ENCODE measurements around the gene PDZRN3.

The PDZRN3 gene

GRCh38 chr3:73511571-73512525 is 112.9 kb downstream of the PDZRN3 start:
- DNase-seq = no peak

- no peak for DNase-seq
Measured at GRCh38 chr3:73510784-73511183, 114.0 kb downstream of the PDZRN3 start.

- DNase-seq = no peak
Measured at GRCh38 chr3:73510334-73510733, 114.4 kb downstream of the PDZRN3 start.

- DNase-seq = no peak
Measured at GRCh38 chr3:73509816-73510215, 114.9 kb downstream of the PDZRN3 start.

- no peak for DNase-seq
Measured at GRCh38 chr3:73509066-73509465, 115.7 kb downstream of the PDZRN3 start.

- peak in 1 of 2 donors; percentile 14 for DNase-seq
Measured at GRCh38 chr3:73508330-73508954, 116.3 kb downstream of the PDZRN3 start.

GRCh38 chr3:73504852-73505251 is 119.9 kb downstream of the PDZRN3 start:
- no peak for DNase-seq

GRCh38 chr3:73504239-73504638 is 120.5 kb downstream of the PDZRN3 start:
- no peak for DNase-seq

DNA sequence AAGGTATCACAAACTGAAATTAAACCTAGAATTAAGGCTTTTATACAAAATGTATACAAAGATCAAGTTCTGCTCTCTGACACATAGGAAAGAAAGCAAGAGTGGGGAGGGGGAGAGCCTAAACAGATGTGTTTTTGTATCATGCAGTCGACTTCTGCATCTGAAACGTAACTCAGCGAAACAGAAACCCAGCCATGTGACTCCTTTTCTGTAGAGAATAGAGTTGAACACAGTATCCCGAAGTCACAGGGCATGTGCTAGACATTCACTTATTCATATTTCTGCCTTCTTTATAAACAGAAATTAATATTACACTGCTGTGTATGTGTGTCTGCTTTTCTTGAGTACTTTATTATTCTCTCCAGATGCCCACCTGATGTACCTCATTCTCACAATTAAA is 121.0 kb downstream of the PDZRN3 start:
- DNase-seq = no peak

DNA sequence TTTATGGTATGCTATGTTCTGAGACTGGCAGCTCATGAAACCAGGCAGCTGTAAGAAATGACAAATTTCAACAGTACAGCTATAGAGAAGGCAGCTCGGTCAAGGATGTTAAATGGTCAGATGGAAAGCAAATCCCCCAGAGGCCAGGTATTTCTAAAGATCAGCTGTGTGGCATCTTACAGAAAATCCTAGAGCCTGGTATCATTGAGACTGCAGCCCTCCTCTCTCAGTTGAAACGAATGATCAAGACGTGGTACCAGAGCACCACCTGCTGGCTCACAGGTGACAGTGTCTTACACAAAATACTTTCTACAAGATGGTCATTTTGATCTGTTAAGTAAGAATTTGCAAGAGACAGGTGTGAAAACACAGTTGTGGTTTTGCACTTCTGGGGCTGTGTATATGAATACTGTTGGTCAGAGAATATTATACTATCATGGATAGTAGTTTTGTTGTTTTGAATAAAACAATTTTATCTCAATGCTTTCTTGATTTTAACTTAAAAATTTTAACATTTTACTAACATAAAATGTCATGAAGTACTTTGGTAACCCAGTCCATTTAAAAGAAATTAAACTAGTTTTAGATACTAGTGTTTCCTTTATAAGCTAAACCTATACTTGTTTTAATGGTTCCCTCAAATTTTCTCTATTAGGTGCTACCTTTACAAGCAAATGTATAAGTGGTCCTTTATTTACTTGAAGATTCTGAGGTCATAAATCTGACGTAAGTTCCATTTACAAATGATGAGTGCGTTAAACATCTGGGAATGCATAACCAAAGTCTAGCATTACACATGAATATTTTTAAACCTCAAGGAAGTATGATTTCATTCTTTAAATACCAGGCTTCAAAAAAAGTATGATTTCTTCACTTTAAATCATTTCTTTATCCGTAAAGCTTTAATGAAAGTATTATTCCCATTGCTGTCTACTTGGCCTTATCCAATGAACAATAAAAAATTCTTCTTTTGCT is 121.8 kb downstream of the PDZRN3 start:
- peak; percentile 40 to 43 for DNase-seq

- no peak for DNase-seq
Measured at GRCh38 chr3:73500321-73500720, 124.4 kb downstream of the PDZRN3 start.

- DNase-seq = no peak
Measured at GRCh38 chr3:73499787-73500186, 125.0 kb downstream of the PDZRN3 start.

DNA sequence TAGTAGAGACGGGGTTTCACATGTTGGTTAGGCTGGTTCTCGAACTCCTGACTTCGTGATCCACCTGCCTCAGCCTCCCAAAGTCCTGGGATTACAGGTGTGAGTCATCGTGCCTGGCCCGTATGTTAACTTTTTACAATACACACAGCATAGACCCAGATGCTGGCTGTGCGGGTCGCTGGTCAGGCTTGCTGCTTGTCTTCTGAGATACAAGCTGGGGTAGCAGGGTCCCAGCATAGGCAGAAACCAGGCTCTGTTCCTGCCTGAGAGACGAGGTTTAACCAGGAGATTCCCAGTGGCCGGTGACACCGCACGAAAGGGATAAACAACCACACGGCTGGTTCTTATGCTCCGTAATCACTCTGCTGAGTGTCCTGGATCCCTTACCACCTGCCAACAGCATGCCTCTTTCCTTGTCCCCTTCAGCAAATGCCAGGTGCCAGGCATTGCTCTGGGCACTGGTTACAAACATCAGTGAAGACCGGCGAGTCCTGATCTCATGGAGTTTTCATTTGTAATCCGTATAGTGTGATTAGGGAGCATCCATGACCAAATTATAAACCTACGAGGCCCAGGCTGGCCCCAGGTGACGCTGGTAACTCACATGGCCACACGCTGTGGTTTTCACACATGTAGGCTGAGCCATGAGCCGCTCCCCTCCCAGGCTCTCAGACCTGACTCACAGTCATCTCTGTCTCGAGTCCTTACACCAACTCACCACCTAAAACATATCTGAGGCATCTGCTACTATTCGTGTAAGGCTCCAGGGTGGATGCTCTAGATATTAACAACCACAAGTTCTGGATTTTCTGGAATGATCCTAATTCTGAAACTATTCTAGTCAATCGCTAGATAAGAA is 125.7 kb downstream of the PDZRN3 start:
- no peak for DNase-seq

- no peak for DNase-seq
Measured at GRCh38 chr3:73497646-73498406, 126.9 kb downstream of the PDZRN3 start.

GRCh38 chr3:73493543-73494308 is 131.0 kb downstream of the PDZRN3 start:
- DNase-seq = no peak

- DNase-seq = no peak
Measured at GRCh38 chr3:73492186-73492585, 132.6 kb downstream of the PDZRN3 start.

- DNase-seq = no peak
Measured at GRCh38 chr3:73491287-73491662, 133.5 kb downstream of the PDZRN3 start.

DNA sequence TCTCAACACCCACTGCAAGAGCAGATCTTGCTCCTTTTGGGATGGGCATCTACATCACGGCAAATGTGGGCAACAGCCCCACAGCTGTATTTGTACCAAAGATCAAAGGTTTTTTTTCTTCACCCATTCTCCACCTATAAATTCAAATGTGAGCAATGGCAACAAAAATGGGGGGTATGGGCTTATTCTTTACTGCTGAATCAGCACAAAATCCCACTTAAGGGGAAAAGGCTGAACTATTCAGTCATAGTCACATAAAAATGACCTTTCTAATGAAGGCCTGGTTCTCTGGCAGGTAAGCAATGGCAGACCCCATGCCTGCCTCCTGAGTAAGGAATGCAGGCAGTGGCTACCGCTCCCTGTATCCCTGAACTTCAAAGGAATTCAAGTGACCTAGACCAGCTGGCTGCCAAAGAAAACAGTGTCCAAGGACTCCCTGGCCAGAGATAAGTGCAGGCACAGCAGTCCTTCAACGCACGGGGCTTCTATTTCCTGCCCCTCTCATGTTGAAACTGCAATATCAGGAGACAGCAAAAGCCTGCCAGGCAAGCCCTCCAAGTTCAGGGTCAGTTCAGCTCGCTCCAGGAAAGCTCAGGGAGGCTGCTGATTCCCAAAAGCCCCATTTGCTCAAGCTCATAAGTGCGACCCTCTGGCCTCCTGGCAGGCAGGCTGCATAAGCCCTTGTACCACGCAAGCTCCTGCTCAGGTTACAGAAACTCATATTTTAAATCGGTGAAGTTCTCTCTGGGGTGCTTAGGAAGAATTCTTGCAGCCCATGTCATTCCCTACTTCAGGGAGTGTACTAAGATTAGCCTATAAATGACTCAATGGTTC is 134.1 kb downstream of the PDZRN3 start:
- DNase-seq = no peak

DNA sequence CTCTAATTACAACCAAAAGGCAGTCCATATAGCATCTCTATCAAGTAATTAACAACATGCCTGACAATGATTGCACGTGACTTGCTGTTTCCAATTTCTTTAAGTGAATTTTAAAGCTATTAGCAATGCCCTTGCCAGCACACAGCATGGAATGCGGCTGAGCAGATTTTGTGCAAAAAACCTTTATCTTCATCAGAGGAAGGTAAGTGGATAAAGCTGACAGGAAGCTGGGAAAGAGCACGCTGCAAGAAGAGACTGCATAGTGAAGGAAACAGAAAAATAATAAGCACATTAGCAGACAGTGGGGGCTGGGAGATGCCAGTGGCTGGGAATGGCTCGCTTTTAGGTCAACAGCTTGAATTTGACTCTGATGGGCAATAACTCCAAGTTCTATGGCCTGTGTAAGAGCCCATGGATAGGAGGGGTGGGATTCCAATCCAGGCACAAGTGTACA is 138.8 kb downstream of the PDZRN3 start:
- DNase-seq = no peak

Data from CD4-positive, alpha-beta T cell treated with Interleukin-4 for 1 hour (primary cell).